Measurements from ENCODE around the gene SBF2.

GRCh38 chr11:9821008-9821752, 472.8 kb downstream of the SBF2 start:
- TF ChIP-seq, protein P1, sequence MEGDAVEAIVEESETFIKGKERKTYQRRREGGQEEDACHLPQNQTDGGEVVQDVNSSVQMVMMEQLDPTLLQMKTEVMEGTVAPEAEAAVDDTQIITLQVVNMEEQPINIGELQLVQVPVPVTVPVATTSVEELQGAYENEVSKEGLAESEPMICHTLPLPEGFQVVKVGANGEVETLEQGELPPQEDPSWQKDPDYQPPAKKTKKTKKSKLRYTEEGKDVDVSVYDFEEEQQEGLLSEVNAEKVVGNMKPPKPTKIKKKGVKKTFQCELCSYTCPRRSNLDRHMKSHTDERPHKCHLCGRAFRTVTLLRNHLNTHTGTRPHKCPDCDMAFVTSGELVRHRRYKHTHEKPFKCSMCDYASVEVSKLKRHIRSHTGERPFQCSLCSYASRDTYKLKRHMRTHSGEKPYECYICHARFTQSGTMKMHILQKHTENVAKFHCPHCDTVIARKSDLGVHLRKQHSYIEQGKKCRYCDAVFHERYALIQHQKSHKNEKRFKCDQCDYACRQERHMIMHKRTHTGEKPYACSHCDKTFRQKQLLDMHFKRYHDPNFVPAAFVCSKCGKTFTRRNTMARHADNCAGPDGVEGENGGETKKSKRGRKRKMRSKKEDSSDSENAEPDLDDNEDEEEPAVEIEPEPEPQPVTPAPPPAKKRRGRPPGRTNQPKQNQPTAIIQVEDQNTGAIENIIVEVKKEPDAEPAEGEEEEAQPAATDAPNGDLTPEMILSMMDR (IDR thresholded peaks at IDR 0.05; ENCODE audit: low read length), result no peak
- no peak for TF ChIP-seq EZH2phosphoT487 (IDR thresholded peaks at IDR 0.05; ENCODE audit: low read length)
- no peak for TF ChIP-seq EZH2 (optimal IDR thresholded peaks at IDR 0.05; ENCODE audit: low read depth, low read length)
